Mammary epithelial cell (primary cell): ENCODE data around the gene LCOR.

ENCODE experiments used
- CTCF ChIP-seq, 2 donors: IDR thresholded peaks in 1 of 2; conservative IDR thresholded peaks in 1 of 2; 2 replicates each; pipeline ENCODE4 v1.5.1; 2011 to 2012; ENCODE audit warnings: inconsistent platforms in 2 of 2, low read length in 2 of 2, mild to moderate bottlenecking in 2 of 2, control low read depth in 1 of 2, low read depth in 1 of 2; ENCODE audit not compliant: insufficient read depth in 1 of 2; ENCODE audit errors: extremely low read depth in 1 of 2
- EZH2 ChIP-seq: IDR thresholded peaks from 2 replicates; pipeline ENCODE4 v1.6.1; 2012; ENCODE audit warnings: low read length, inconsistent platforms, borderline replicate concordance

- no peak for TF ChIP-seq CTCF (conservative IDR thresholded peaks at IDR 0.05 in 1 of 2, IDR thresholded peaks at IDR 0.05 in 1 of 2; ENCODE audit: extremely low read depth in 1 of 2, insufficient read depth in 1 of 2, low read depth in 1 of 2, low read length in 2 of 2)
- TF ChIP-seq EZH2: no peak
These were observed 206.6 kb downstream of the LCOR start for GRCh38 chr10:97038688-97039087.
